ENCODE measurements around the gene FGF2.
A peak's percentile ranks its signal among the peaks of the same experiment; 100 is the strongest.
"Not testable (repeated sequence)": the region's sequence is repeated elsewhere in the genome, so short reads cannot be mapped to it uniquely, and the experiment has no call there.

Gene FGF2

GRCh38 chr4:122921971-122922876 lies 95.6 kb downstream of the FGF2 start, which contains the start of gene NUDT6:
Gene NUDT6 (minus strand): TSS chr4:122922597. CDS start chr4:122922572, 25 bp downstream.
- peak in 1 of 2 donors; percentile 10 for DNase-seq (ENCODE audit: extremely low read depth in 1 of 2, low read depth in 1 of 2)

- peak; percentile 65 to 68 for DNase-seq (ENCODE audit: extremely low read depth in 1 of 2, low read depth in 1 of 2)
These were observed 96.4 kb downstream of the FGF2 start for GRCh38 chr4:122922877-122923511.

GRCh38 chr4:122928930-122929329 lies 102.3 kb downstream of the FGF2 start:
- no peak for DNase-seq (ENCODE audit: extremely low read depth in 1 of 2, low read depth in 1 of 2)

- no peak for DNase-seq (ENCODE audit: extremely low read depth in 1 of 2, low read depth in 1 of 2)
These were observed 104.2 kb downstream of the FGF2 start for GRCh38 chr4:122930862-122931261.

- no peak for DNase-seq (ENCODE audit: extremely low read depth in 1 of 2, low read depth in 1 of 2)
These were observed 106.1 kb downstream of the FGF2 start for GRCh38 chr4:122932763-122933162.

- DNase-seq (ENCODE audit: extremely low read depth in 1 of 2, low read depth in 1 of 2): not testable (repeated sequence)
These were observed 118.5 kb downstream of the FGF2 start for GRCh38 chr4:122945136-122945535.

GRCh38 chr4:122946142-122946541 lies 119.5 kb downstream of the FGF2 start:
- DNase-seq (ENCODE audit: extremely low read depth in 1 of 2, low read depth in 1 of 2): no peak

All from activated CD8-positive, alpha-beta memory T cell treated with anti-CD3 and anti-CD28 coated beads for 1 hour (primary cell).